ENCODE measurements around the gene ZNF618. TPM values are rescaled to one million over a fixed set of nuclear protein-coding genes. Genes with fewer than 3 reads are reported as not detected.

Gene ZNF618
- total RNA-seq, 4 donors from 2014 or later: 2.9 to 5.8 (median 4.2) TPM

- Histone ChIP-seq H3K27me3 (no peaks in the 10 kb centered on the region), H3K4me1 (peaks cover 32% of the 10 kb centered on the region), H3K27ac (no peak overlapping the region), H3K4me3 (no peak overlapping the region), H3K36me3 (peaks cover 7% of the 10 kb centered on the region), H3K9me3 (no peaks in the 10 kb centered on the region)
- DNase-seq (ENCODE audit: low spot score in 2 of 2): peak; percentile 63 to 69
- no peak for TF ChIP-seq CTCF (IDR thresholded peaks at IDR 0.05)
- TF ChIP-seq POLR2AphosphoS5 (IDR thresholded peaks at IDR 0.05): no peak
- no peak for TF ChIP-seq POLR2A (IDR thresholded peaks at IDR 0.05)
- TF ChIP-seq EP300 (IDR thresholded peaks at IDR 0.05): no peak
- 76% methylated on average over 8 of the region's 15 CpGs for WGBS
These were observed 116.3 kb downstream of the ZNF618 start for GRCh38 chr9:113992276-113992951.

GRCh38 chr9:113992994-113993393, 116.9 kb downstream of the ZNF618 start:
- H3K36me3 ChIP-seq: peaks cover 7% of the 10 kb centered on the region
- WGBS: 67% methylated on average over 6 of the region's 6 CpGs
- peak; percentile 27 to 29 for DNase-seq (ENCODE audit: low spot score in 2 of 2)
- H3K4me3 ChIP-seq: no peak overlapping the region
- H3K27ac ChIP-seq: no peak overlapping the region
- TF ChIP-seq POLR2A (IDR thresholded peaks at IDR 0.05) (no peak), EP300 (IDR thresholded peaks at IDR 0.05) (no peak), CTCF (IDR thresholded peaks at IDR 0.05) (no peak), POLR2AphosphoS5 (IDR thresholded peaks at IDR 0.05) (no peak)
- H3K9me3 ChIP-seq: no peaks in the 10 kb centered on the region
- peaks cover 32% of the 10 kb centered on the region for H3K4me1 ChIP-seq
- no peaks in the 10 kb centered on the region for H3K27me3 ChIP-seq

- Histone ChIP-seq H3K4me3 (no peak overlapping the region), H3K27ac (no peak overlapping the region), H3K36me3 (no peaks in the 10 kb centered on the region), H3K27me3 (no peaks in the 10 kb centered on the region), H3K9me3 (no peaks in the 10 kb centered on the region), H3K4me1 (peaks cover 31% of the 10 kb centered on the region)
- TF ChIP-seq POLR2AphosphoS5 (IDR thresholded peaks at IDR 0.05) (no peak), EP300 (IDR thresholded peaks at IDR 0.05) (no peak), POLR2A (IDR thresholded peaks at IDR 0.05) (no peak), CTCF (IDR thresholded peaks at IDR 0.05) (no peak)
- DNase-seq (ENCODE audit: low spot score in 2 of 2): peak; percentile 80 to 81
- WGBS: 29% methylated on average over 8 of the region's 14 CpGs
These were observed 117.9 kb downstream of the ZNF618 start for GRCh38 chr9:113993838-113994540.

GRCh38 chr9:113995401-113995800, 119.3 kb downstream of the ZNF618 start:
- 79% methylated on average over 4 of the region's 4 CpGs for WGBS
- no peaks in the 10 kb centered on the region for H3K27me3 ChIP-seq
- no peak overlapping the region for H3K4me3 ChIP-seq
- TF ChIP-seq POLR2A (IDR thresholded peaks at IDR 0.05) (no peak), CTCF (IDR thresholded peaks at IDR 0.05) (no peak), POLR2AphosphoS5 (IDR thresholded peaks at IDR 0.05) (no peak), EP300 (IDR thresholded peaks at IDR 0.05) (no peak)
- no peak for DNase-seq (ENCODE audit: low spot score in 2 of 2)
- no peaks in the 10 kb centered on the region for H3K9me3 ChIP-seq
- H3K36me3 ChIP-seq: no peaks in the 10 kb centered on the region
- H3K4me1 ChIP-seq: peaks cover 41% of the 10 kb centered on the region
- H3K27ac ChIP-seq: no peak overlapping the region

GRCh38 chr9:113995963-113996362, 119.9 kb downstream of the ZNF618 start:
- Histone ChIP-seq H3K36me3 (no peaks in the 10 kb centered on the region), H3K4me3 (no peak overlapping the region), H3K9me3 (no peaks in the 10 kb centered on the region), H3K4me1 (peaks cover 40% of the 10 kb centered on the region), H3K27me3 (no peaks in the 10 kb centered on the region), H3K27ac (no peak overlapping the region)
- 72% methylated on average over 3 of the region's 3 CpGs for WGBS
- TF ChIP-seq EP300 (IDR thresholded peaks at IDR 0.05) (no peak), POLR2AphosphoS5 (IDR thresholded peaks at IDR 0.05) (no peak), POLR2A (IDR thresholded peaks at IDR 0.05) (no peak), CTCF (IDR thresholded peaks at IDR 0.05) (no peak)
- peak; percentile 31 to 45 for DNase-seq (ENCODE audit: low spot score in 2 of 2)
